Stomach (tissue), 4 donors: ENCODE measurements around the gene STK32C.
"Not testable (repeated sequence)": the region's sequence is repeated elsewhere in the genome, so short reads cannot be mapped to it uniquely, and the experiment has no call there.

Experiments
- CTCF ChIP-seq, 7 experiments: fragments of 450-650 bp in 4 of 7; fragments of 200-600 bp in 3 of 7; sonication (generic) in 3 of 7; IDR thresholded peaks; one replicate each; pipeline ENCODE4 v1.5.1; 2016 to 2019; ENCODE audit warnings: antibody characterized with exemption in 7 of 7, control low read depth in 2 of 7, mild to moderate bottlenecking in 1 of 7
- POLR2AphosphoS5 ChIP-seq, 3 donors: sonication (generic); formaldehyde crosslinking; IDR thresholded peaks; one replicate each; pipeline ENCODE4 v1.6.1; 2016; ENCODE audit warnings: antibody characterized with exemption in 3 of 3

- not testable (repeated sequence) for TF ChIP-seq CTCF, POLR2AphosphoS5 (IDR thresholded peaks at IDR 0.05)
These were observed 147.5 kb downstream of the STK32C start for GRCh38 chr10:132160231-132160630.
